GM12878 (cell line): ENCODE results near the gene ARAP3. TPM values are rescaled to one million over a fixed set of nuclear protein-coding genes. Genes with fewer than 3 reads are reported as not detected.

Experiments used
- ATAC-seq: fragments of 200-7000 bp; cut with Tn5 transposase; 3 replicates; pipeline ENCODE4 v1.9.1; 2020; ENCODE audit warnings: mild to moderate bottlenecking, moderate library complexity
- BruUV-seq: library from RNA; stranded (reverse); fragments of 400-500 nt; replicated peaks from 2 replicates; lab custom pipeline; 2021; lab: Mats Ljungman, UMichigan
- CTCF ChIA-PET: fragments of 300-600 bp; sonication (Branson Sonifier 250); formaldehyde crosslinking; extraction: SDS; loops from one replicate; lab custom pipeline; 2021; ENCODE audit warnings: inconsistent platforms; lab: Yijun Ruan, JAX
- POLR2A ChIA-PET: fragments of 350-600 bp; formaldehyde crosslinking; extraction: SDS; loops from one replicate; lab custom pipeline; 2021; ENCODE audit warnings: inconsistent platforms; lab: Charles Lee
- RAD21 ChIA-PET: fragments of 300-600 bp; sonication (Branson Sonifier 250); formaldehyde crosslinking; loops from one replicate; lab custom pipeline; 2023; ENCODE audit warnings: antibody characterized with exemption; ENCODE audit not compliant: unreplicated experiment; lab: Charles Lee
- SMC1A ChIA-PET: fragments of 300-600 bp; sonication (Branson Sonifier 250); formaldehyde crosslinking; loops from one replicate; lab custom pipeline; 2023; ENCODE audit not compliant: unreplicated experiment, uncharacterized antibody; lab: Charles Lee
- DNase-seq: peaks from one replicate; pipeline ENCODE4 v3.0.0-alpha.2; 2011; ENCODE audit warnings: low read depth, low spot score
- FAIRE-seq: peaks from 3 replicates; lab custom pipeline; 2011; peaks lifted over from hg19 to GRCh38; lab: Jason Lieb, UNC
- H2AFZ ChIP-seq: 2 replicates; pipeline ENCODE4 v1.6.0; 2011; ENCODE audit warnings: low read depth, low read length, control low read depth; ENCODE audit not compliant: control insufficient read depth
- H3K27ac ChIP-seq: 2 replicates; pipeline ENCODE4 v1.5.1; 2011; ENCODE audit warnings: control low read depth; ENCODE audit not compliant: control insufficient read depth, insufficient read depth
- H3K27me3 ChIP-seq, 2 experiments: replicated peaks in 1 of 2; 2 replicates each; pipeline versions ENCODE4 v1.6.0 to v1.6.1; 2011; ENCODE audit warnings: low read length in 1 of 2; ENCODE audit not compliant: control insufficient read depth in 2 of 2, insufficient read depth in 2 of 2
- H3K36me3 ChIP-seq, 2 experiments: 2 replicates each; pipeline ENCODE4 v1.5.1; 2011; ENCODE audit warnings: low read length in 1 of 2; ENCODE audit not compliant: control insufficient read depth in 2 of 2, insufficient read depth in 2 of 2
- H3K4me1 ChIP-seq: 2 replicates; pipeline ENCODE4 v1.6.1; 2011; ENCODE audit warnings: mild to moderate bottlenecking, low read length, moderate library complexity, mixed read lengths; ENCODE audit not compliant: control insufficient read depth, insufficient read depth
- H3K4me2 ChIP-seq: 2 replicates; pipeline ENCODE4 v1.6.0; 2011; ENCODE audit warnings: control low read depth; ENCODE audit not compliant: control insufficient read depth, insufficient read depth
- H3K4me3 ChIP-seq: fragments of 200-600 bp; sonication (generic); 2 replicates; pipeline ENCODE4 v1.5.1; 2016
- H3K79me2 ChIP-seq: 2 replicates; pipeline ENCODE4 v1.6.0; 2011; ENCODE audit warnings: low read length; ENCODE audit not compliant: control insufficient read depth, insufficient read depth
- H3K9ac ChIP-seq: 2 replicates; pipeline ENCODE4 v1.8.0; 2011; ENCODE audit warnings: low read length, control low read depth, mixed read lengths; ENCODE audit not compliant: control insufficient read depth, insufficient read depth
- H3K9me3 ChIP-seq: replicated peaks from 3 replicates; pipeline ENCODE4 v1.5.1; 2011; ENCODE audit warnings: mild to moderate bottlenecking, low read length; ENCODE audit not compliant: control insufficient read depth, insufficient read depth
- H4K20me1 ChIP-seq: 2 replicates; pipeline ENCODE4 v1.6.0; 2011; ENCODE audit not compliant: control insufficient read depth, insufficient read depth
- BMI1 ChIP-seq: fragments of 450-650 bp; IDR thresholded peaks from 2 replicates; pipeline ENCODE4 v1.6.1; 2016; ENCODE audit warnings: mild to moderate bottlenecking, moderate library complexity, borderline replicate concordance
- EGR1 ChIP-seq, 2 experiments: IDR thresholded peaks; 1 replicate in 1 of 2; 2 replicates in 1 of 2; pipeline ENCODE4 v1.6.1; 2011 to 2012; ENCODE audit warnings: low read depth in 2 of 2, low read length in 2 of 2, borderline replicate concordance in 1 of 2, mild to moderate bottlenecking in 1 of 2, moderate library complexity in 1 of 2
- ESRRA ChIP-seq: IDR thresholded peaks from 2 replicates; pipeline ENCODE4 v1.6.1; 2012; ENCODE audit warnings: mild to moderate bottlenecking, low read length, improper control_type of control experiment
- HDGF ChIP-seq: fragments of 450-650 bp; IDR thresholded peaks from 2 replicates; pipeline ENCODE4 v1.6.1; 2016; ENCODE audit warnings: antibody characterized with exemption
- IKZF1 ChIP-seq: fragments of 450-650 bp; conservative IDR thresholded peaks from 2 replicates; pipeline ENCODE4 v1.6.1; 2017; ENCODE audit warnings: antibody characterized with exemption, mild to moderate bottlenecking
- IRF4 ChIP-seq: IDR thresholded peaks from 2 replicates; pipeline ENCODE4 v1.6.1; 2011; ENCODE audit warnings: low read depth, low read length
- JUND ChIP-seq: IDR thresholded peaks from 2 replicates; pipeline ENCODE4 v1.6.1; 2012; ENCODE audit warnings: low read depth, mild to moderate bottlenecking, low read length, improper control_type of control experiment, moderate library complexity
- KDM1A ChIP-seq: fragments of 200-600 bp; sonication (generic); IDR thresholded peaks from 2 replicates; pipeline ENCODE4 v1.6.1; 2016; ENCODE audit warnings: borderline replicate concordance
- NBN ChIP-seq: fragments of 450-650 bp; IDR thresholded peaks from 2 replicates; pipeline ENCODE4 v1.6.1; 2016
- NFIC ChIP-seq: IDR thresholded peaks from 2 replicates; pipeline ENCODE4 v1.6.1; 2012; ENCODE audit warnings: low read depth, mild to moderate bottlenecking, inconsistent platforms, low read length, moderate library complexity
- NFYA ChIP-seq: IDR thresholded peaks from 2 replicates; pipeline ENCODE4 v1.6.1; 2011; ENCODE audit warnings: low read depth, mild to moderate bottlenecking, low read length, improper control_type of control experiment, borderline replicate concordance
- NKRF ChIP-seq: fragments of 450-650 bp; conservative IDR thresholded peaks from 2 replicates; pipeline ENCODE4 v1.6.1; 2017; ENCODE audit warnings: mild to moderate bottlenecking, moderate library complexity
- PAX8 ChIP-seq: fragments of 450-650 bp; IDR thresholded peaks from 2 replicates; pipeline ENCODE4 v1.6.1; 2017; ENCODE audit warnings: mild to moderate bottlenecking, moderate library complexity
- PML ChIP-seq: IDR thresholded peaks from 2 replicates; pipeline ENCODE4 v1.6.1; 2012; ENCODE audit warnings: low read length, inconsistent platforms
- POU2F2 ChIP-seq: IDR thresholded peaks from 3 replicates; pipeline ENCODE4 v1.6.1; 2011; ENCODE audit warnings: low read depth, mild to moderate bottlenecking, low read length, borderline replicate concordance
- RCOR1 ChIP-seq: conservative IDR thresholded peaks from 2 replicates; pipeline ENCODE4 v1.6.1; 2012; ENCODE audit warnings: low read depth, low read length, improper control_type of control experiment
- RELA ChIP-seq: fragments of 450-650 bp; IDR thresholded peaks from 2 replicates; pipeline ENCODE4 v1.8.0; 2014; ENCODE audit warnings: borderline replicate concordance; ENCODE audit not compliant: partially characterized antibody
- SPI1 ChIP-seq: IDR thresholded peaks from 2 replicates; pipeline ENCODE4 v1.6.1; 2011; ENCODE audit warnings: low read depth, mild to moderate bottlenecking, low read length, moderate library complexity, borderline replicate concordance; ENCODE audit not compliant: insufficient read depth
- SUZ12 ChIP-seq: fragments of 200-600 bp; sonication (generic); IDR thresholded peaks from one replicate; pipeline ENCODE4 v1.6.1; 2018; ENCODE audit warnings: antibody characterized with exemption, mild to moderate bottlenecking; ENCODE audit not compliant: unreplicated experiment
- TAF1 ChIP-seq: IDR thresholded peaks from 2 replicates; pipeline ENCODE4 v1.6.1; 2011; ENCODE audit warnings: mild to moderate bottlenecking, low read depth, low read length, borderline replicate concordance
- TCF7 ChIP-seq: IDR thresholded peaks from 2 replicates; pipeline ENCODE4 v1.6.1; 2014; ENCODE audit warnings: antibody characterized with exemption, borderline replicate concordance
- WRNIP1 ChIP-seq: IDR thresholded peaks from 2 replicates; pipeline ENCODE4 v1.6.1; 2011; ENCODE audit warnings: low read depth, low read length, improper control_type of control experiment, borderline replicate concordance
- YY1 ChIP-seq: IDR thresholded peaks from 2 replicates; pipeline ENCODE4 v1.6.1; 2011; ENCODE audit warnings: low read depth, mild to moderate bottlenecking, low read length
- ZNF207 ChIP-seq: fragments of 450-650 bp; IDR thresholded peaks from 2 replicates; pipeline ENCODE4 v1.6.1; 2014; ENCODE audit warnings: antibody characterized with exemption, mild to moderate bottlenecking, borderline replicate concordance
- WGBS: methylation state at CpG from one replicate; pipeline ENCODE4 v1.1.6; 2016; ENCODE audit warnings: low lambda C conversion rate; ENCODE audit not compliant: insufficient replicate concordance, insufficient coverage; ENCODE audit errors: missing lambda C conversion rate; 5-methylcytosine and 5-hydroxymethylcytosine counted together
- in situ Hi-C: fragments of 300-500 bp; cut with MboI; formaldehyde crosslinking; loops from 9 replicates; pipeline ENCODE4 v1.14.3; 2018; ENCODE audit warnings: mixed read lengths
- intact Hi-C: fragments of 100-400 bp; cut with micrococcal nuclease; formaldehyde crosslinking; loops from one replicate; pipeline ENCODE4 v1.14.2; 2022; ENCODE audit not compliant: unreplicated experiment
- polyA plus RNA-seq, 11 experiments: library from polyadenylated mRNA; depleted of rRNA in 4 of 11; unstranded in 6 of 11; stranded (reverse) in 5 of 11; fragments of >200 nt; fragmentation: Nextera tagmentation in 4 of 11; fragmentation: Illumina TruSeq in 1 of 11; extraction: Ambion mirVana in 4 of 11; extraction: Trizol in 1 of 11; gene quantifications; 1 replicate in 1 of 11; 2 replicates in 10 of 11; pipeline versions ENCODE4 v1.2.1 to v1.2.3, GENCODE V29; 2011 to 2016; ENCODE audit warnings: inconsistent platforms in 2 of 11, missing spikeins in 2 of 11, low read depth in 1 of 11
- total RNA-seq, 4 experiments: library from RNA; depleted of rRNA in 3 of 4; stranded (reverse); fragments of >200 nt in 3 of 4; fragmentation: Illumina TruSeq in 1 of 4; extraction: Trizol in 1 of 4; gene quantifications; 2 replicates each; pipeline versions ENCODE4 v1.2.1 to v1.2.3, GENCODE V29; 2013 to 2021

Gene ARAP3
- total and polyA plus RNA-seq, 10 of the 15 experiments (the other 5 are each of a cell fraction or from before 2014, with no cell fraction given), result 0.01 to 0.08 TPM; not detected in 8

- Histone ChIP-seq H3K4me2 (no peak overlapping the region), H4K20me1 (no peaks in the 10 kb centered on the region), H3K4me1 (no peaks in the 10 kb centered on the region), H3K9me3 (no peaks in the 10 kb centered on the region), H3K27me3 (no peaks in the 10 kb centered on the region), H2AFZ (peak overlapping the region; percentile 66), H3K4me3 (no peak overlapping the region), H3K27ac (no peak overlapping the region), H3K9ac (no peak overlapping the region), H3K36me3 (no peaks in the 10 kb centered on the region), H3K79me2 (no peaks in the 10 kb centered on the region)
- ChIA-PET CTCF (interaction anchor here (0.5 to 3.3 kb wide), 27 partner anchors 10 to 475 kb away, joined by 3 to 27 read pairs (median 4); partner anchors contain the start of genes DELE1, DIAPH1, FCHSD1 and HDAC3), POLR2A (no interaction called here), SMC1A (interaction anchor here (0.7 to 3.2 kb wide), 8 partner anchors 18 to 296 kb away, joined by 3 to 19 read pairs (median 4); no protein-coding TSS in a partner anchor), RAD21 (interaction anchor here (0.7 to 2.9 kb wide), 6 partner anchors 13 to 478 kb away, joined by 3 to 20 read pairs (median 4); partner anchors contain the start of gene FCHSD1)
- peak; percentile 31 for DNase-seq
- intact Hi-C loops (loop anchor here (1.0 to 10.0 kb wide), 3 partner anchors 73 to 480 kb away; partner anchors contain the start of gene RNF14), in situ Hi-C loops (no loop called here)
- BruUV-seq, result no TSS peak
- ATAC-seq, result peak; percentile 100
- WGBS, result 14% methylated on average over 12 of the region's 13 CpGs
- FAIRE-seq, result peak; percentile 97
- TF ChIP-seq NFIC, result no peak
- TF ChIP-seq JUND, result no peak
- peak; percentile 41; the same call in 1 of the 2 replicates for TF ChIP-seq ZNF207
- 0 out of 2 replicates have a peak, but pooled peaks have one; percentile 14 for TF ChIP-seq NBN
- TF ChIP-seq IRF4, result 0 out of 2 replicates have a peak, but pooled peaks have one; percentile 40
- TF ChIP-seq PAX8, result no peak
- no peak for TF ChIP-seq KDM1A
- no peak for TF ChIP-seq RCOR1
- no peak for TF ChIP-seq HDGF
- no peak for TF ChIP-seq PML
- peak; percentile 71; the same call in 1 of the 2 replicates for TF ChIP-seq YY1
- no peak for TF ChIP-seq TAF1
- TF ChIP-seq BMI1, result no peak
- no peak for TF ChIP-seq RELA
- TF ChIP-seq SPI1, result peak; percentile 95
- no peak for TF ChIP-seq NKRF
- no peak for TF ChIP-seq ESRRA
- peak; percentile 59 for TF ChIP-seq IKZF1
- TF ChIP-seq POU2F2, result peak; percentile 43; the same call in 1 of the 3 replicates
- TF ChIP-seq NFYA, result no peak
- no peak for TF ChIP-seq TCF7
- no peak for TF ChIP-seq WRNIP1
- no peak for TF ChIP-seq SUZ12
- no peak for TF ChIP-seq EGR1 (IDR thresholded peaks at IDR 0.05; ENCODE audit: borderline replicate concordance in 1 of 2, low read depth in 2 of 2, low read length in 2 of 2)
Observed at GRCh38 chr5:141664733-141665461, 17.1 kb downstream of the ARAP3 start.
